Stimulated activated CD4-positive, alpha-beta T cell treated with anti-CD3 and anti-CD28 coated beads, Interleukin-1b, Interleukin-23, amount 100 ng/mL, for 48 hours (primary cell): ENCODE results near the gene ZSCAN22.
A peak's percentile ranks its signal among the peaks of the same experiment; 100 is the strongest.
"Not testable (repeated sequence)": the region's sequence is repeated elsewhere in the genome, so short reads cannot be mapped to it uniquely, and the experiment has no call there.

Experiments
- DNase-seq: peaks from one replicate; pipeline ENCODE4 v3.0.0-alpha.2; 2020

ZSCAN22 gene

DNA sequence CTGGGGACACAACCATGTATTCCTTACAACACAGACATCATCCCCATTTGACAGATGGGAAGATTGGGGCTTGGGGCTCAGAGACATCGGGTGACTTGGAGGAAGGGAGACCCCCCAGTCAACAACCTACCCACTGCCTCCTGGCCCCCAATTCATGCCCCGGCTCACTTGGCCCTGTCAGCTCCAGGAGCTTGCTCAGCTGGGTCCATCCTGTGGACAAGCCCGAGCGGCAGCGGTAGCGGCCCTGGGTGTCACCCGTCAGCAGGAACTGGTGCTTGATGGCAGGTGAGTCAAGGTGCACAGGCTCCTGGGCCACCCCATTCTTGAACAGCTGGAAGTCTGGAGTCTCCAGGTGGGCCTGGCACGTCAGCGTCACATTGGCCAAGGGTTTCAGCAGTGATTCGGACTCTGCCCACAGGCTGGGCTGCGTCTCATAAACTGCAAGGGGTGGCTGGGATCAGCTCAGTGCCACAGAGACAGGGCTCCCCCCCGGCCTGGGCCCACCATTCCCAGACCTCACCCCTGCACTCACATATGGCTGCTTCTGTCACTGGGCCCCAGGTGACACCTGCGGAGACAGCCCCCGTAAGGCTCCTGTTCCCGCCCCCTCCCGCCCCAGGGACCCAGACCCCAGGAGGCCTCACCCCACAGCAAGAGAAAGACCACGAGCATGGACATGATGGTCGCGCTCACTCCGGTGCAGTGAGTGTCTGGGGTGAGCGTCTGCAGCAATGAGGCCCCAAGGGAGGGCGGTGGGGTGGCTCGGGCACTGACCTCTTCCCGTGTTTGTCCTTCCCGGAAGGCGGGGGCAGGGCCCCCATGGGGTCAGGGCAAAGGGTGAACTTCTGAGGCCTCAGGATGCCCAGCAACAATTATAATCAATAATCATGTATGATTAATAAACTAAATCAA is 26.2 kb downstream of the ZSCAN22 start, which contains the start of gene A1BG:
TSS of gene A1BG (minus strand) at position 733 of the 912 bp plus-strand sequence. CDS start at position 678, 55 bp downstream.
- DNase-seq, result no peak

DNA sequence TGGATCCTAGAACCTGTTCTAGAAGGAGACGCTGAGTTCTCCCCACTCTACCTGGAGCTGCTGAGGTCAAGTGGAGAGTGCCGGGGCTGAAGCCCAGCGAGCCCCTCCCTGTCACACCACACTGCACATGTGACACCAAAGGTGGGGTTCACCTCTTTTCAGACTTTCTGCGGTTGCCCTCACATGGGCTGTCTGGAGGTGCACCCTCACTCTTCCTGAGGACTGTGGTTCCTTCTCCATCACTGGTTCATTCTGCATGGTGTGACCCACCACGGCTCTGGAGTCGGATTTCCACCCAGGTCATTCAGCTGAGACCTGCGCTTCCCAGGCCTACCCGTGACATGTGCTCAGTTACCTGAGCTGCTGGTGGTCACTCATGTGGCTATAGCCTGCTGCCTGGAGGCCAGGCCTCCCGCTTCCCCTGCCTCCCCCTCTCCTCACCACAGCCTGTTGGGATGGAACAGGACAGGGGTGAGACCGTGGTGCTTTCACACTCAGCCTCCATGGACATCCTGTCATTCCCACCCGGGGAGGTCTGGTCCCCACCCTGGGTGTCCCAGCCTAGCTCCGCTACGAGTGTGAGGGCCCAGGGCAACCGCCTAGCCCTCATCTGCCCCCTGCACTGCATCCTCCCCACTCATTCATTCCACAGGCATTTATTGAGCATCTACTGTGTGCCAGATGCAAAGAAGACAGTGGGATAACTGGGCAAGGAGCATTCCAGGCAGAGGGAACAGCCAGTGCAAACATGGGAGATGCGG is 27.1 kb downstream of the ZSCAN22 start:
- no peak for DNase-seq

DNA sequence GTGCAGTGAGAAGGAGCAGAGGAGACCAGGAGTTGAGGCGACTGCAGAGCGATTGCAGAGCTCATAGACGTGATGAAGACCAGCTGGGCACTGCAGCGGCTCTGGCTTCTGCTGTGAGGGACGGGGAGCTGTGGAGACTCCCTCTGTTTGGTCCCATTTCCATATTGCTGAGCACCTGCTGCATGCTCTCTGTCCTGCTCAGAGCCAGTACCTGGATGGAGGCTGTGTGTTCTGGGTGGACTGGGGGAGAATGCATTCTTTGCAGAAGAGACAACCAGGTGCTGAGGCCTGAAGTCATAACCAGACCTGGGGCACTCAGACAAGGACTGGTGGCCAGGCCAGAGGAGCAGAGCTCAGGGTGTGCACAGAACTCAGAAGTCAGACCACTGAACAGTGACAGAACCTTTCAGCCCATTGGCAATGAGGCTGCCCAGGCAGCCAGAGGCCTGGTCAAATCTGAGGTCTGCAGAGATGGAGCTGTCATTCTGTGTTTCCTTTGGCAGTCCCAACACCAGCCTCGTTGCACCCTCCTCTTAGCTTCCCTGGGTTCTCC is 27.8 kb downstream of the ZSCAN22 start:
- no peak for DNase-seq

DNA sequence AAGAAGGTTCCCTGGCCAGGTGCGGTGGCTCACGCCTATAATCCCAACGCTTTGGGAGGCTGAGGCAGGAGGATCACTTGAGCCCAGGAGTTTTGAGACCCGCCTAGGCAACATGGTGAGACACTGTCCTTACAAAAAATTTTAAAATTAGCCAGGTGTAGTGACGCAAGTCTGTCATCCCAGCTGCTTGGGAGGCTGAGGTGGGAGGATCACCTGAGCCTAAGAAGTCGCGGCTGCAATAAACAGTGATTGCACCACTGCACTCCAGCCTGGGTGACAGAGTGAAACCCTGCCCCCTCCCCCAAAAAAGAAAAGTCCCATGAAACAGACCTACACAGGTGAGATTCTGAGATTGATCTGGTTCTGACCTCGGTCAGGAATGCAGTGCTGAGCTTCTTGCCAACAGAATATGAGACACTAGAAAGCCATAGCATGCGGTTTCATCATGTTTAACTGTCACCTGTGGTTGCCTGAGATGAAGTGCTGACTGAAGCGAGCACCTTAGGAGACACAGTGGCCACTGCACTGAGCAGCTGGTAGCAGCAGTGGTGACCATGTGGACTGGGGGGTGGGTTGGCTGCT is 28.5 kb downstream of the ZSCAN22 start:
- no peak for DNase-seq

DNA sequence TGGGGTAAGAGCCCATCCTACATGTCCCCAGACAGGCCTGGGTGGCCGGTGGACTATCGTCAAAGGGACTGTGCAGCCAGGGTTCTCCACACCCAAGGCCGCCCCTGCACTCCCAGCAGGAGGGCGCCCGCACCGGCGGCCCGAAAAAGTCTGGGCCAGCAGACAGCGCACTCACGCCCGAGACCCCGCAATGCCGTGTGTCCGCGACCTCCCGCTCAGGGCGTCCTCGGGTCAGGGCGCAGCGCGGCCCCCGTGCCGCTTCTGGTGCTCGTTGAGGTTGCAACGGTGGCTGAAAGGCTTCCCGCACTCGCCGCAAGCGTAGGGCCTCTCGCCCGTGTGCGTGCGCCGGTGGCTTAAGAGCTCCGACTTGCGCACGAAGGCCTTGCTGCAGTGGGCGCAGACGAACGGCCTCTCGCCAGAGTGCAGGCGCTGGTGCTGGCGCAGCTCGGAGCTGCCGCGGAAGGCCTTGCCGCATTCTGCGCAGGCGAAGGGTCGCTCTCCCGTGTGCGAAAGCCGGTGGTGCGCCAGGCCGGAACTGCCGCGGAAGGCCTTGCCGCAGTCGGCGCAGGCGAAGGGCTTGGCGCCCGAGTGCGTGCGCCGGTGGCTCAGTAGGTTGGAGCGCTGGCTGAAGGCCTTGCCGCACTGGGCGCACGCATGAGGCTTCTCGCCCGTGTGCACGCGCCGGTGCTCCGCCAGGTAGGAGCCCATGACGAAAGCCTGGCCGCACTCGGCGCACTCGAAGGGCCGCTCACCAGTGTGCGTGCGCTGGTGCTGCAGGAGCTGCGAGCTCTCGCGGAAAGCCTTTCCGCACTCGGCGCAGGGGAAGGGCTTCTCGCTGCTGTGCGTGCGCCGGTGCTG is 29.3 kb downstream of the ZSCAN22 start:
- peak; percentile 24 for DNase-seq

DNA sequence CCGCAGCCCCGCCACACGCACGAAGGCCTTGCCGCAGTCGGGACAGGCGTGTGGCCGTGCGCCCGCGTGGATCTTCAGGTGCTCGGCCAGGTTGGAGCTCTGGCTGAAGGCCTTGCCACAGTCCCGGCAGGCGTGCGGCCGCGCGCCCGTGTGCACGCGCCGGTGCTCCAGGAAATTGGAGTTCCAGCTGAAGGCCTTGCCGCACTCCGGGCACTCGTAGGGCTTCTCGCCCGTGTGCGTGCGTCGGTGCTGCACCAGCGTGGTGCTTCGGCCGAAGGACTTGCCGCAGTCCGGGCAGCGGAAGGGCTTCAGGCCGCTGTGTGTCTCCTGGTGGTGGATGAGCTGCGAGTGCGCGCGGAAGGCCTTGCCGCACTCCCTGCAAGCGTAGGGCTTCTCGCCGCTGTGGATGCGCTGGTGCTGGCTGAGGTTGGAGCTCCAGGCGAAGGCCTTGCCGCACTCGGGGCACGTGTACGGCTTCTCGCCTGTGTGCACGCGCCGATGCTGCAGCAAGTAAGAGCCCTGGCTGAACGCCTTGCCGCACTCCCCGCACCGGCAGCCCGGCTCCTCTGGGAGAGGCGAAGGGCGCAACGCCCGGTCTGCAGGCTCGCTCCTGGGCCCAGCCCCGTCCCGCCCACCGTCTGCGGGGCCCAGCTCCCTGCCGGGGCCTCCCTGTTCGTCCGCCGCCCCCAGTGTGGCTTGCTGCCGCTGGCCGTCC is 30.1 kb downstream of the ZSCAN22 start:
- no peak for DNase-seq

DNA sequence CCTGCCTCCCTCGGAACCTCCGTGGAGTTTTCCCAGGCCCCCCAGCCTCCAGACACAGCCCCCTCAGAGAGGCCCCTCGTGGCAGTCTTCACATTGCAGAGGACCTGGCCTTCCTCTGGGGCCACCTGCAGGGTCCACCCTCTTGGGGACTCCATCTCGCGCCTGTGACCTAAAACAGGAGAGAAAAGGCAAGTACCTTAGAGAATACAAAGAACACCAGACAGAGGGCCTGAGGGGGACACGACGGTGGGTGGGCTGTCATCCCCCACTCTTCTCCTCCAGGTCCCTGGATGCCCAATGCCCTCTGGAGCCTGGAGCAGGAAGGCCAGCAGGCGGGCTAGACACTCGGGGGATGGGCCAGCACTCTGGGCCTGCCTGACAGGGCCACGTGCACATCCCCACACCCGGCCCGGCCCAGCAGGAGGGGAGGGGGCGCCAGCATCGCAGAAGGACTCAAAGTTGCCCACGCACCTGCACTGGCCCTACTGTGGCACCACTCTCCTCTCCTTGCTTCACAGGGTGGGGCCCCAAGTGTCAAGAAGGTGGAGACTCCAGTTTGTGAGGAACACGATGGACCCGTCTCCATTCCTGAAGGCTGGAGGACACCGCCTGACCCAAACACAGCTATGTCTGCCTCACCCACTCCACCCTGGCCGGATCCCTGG is 30.8 kb downstream of the ZSCAN22 start:
- DNase-seq, result no peak

DNA sequence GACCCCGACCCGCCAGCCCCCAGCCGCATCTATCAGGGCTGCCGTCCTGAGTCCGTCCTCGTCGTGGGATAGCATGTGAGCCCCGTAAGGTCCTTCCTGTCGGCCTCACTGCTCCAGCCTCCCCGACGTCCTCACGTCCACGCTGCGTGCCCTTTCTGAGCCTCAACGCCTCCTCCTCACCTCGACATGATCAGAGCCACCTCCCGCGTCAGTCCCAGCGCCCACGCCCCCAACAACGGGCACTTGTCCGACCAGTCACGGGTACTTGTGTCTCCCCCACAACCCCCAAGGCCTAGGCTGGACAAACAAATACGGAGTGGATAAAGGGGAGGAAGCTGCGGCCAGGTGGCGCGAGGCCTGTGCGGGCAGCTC is 35.1 kb downstream of the ZSCAN22 start:
- peak; percentile 68 for DNase-seq

DNA sequence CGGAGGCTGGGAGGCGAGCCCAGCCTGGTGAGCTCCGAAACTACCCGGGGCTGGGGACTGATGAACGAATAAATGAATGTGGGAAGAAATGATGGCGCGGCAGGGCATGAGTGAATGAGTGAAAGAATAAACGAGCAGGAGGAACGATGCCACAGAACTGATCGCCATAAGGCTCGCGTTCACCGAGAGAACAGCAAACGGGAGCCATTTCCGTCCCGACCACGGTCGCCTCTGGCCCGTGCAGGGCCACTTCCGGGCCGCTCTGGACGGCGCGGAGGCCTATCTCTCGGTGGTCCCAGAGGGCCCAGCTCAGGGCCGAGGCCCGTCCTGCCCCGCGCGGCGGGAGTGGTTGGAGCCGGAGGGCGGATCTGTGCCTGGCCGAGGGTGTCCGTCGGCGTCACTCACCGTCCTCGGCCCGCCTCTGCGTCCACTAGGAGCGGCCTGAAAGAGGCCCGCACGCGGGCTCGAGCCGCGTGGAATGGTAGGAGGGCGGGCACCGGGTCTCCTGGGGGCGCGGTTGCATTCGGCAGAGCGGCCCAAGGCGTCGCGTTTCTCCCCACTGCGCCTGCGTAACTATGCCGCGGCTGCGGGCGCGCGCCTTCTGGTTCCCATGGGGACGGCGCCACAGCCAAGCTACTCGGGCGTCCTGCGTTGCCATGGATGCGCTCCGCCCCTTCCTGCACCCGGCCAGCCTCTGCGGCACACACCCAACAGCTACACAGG is 35.6 kb downstream of the ZSCAN22 start, which contains the start of gene ZNF497:
TSS of gene ZNF497 (minus strand) at position 480 of the 723 bp plus-strand sequence. CDS start 5,116 bp downstream, outside the sequence.
- peak; percentile 97 for DNase-seq

DNA sequence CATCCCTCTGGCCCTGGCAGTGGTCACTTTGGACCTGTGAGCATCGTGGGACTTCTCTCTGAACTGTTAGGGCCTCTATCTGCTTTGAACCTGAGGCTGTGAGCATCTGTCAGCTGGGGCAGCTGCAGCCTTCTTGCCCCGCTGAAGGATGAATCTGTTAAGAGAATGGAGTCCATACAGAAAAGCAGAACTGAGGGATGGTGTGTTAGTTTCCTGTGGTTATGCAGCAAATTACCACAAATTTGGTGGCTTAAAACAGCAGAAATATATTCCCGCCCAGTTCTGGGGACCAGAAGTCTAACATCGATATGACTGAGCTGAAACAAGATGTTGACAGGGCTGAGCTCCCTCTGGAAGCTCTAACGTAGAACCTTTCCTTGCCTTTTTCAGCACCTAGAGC is 37.4 kb downstream of the ZSCAN22 start:
- no peak for DNase-seq

DNA sequence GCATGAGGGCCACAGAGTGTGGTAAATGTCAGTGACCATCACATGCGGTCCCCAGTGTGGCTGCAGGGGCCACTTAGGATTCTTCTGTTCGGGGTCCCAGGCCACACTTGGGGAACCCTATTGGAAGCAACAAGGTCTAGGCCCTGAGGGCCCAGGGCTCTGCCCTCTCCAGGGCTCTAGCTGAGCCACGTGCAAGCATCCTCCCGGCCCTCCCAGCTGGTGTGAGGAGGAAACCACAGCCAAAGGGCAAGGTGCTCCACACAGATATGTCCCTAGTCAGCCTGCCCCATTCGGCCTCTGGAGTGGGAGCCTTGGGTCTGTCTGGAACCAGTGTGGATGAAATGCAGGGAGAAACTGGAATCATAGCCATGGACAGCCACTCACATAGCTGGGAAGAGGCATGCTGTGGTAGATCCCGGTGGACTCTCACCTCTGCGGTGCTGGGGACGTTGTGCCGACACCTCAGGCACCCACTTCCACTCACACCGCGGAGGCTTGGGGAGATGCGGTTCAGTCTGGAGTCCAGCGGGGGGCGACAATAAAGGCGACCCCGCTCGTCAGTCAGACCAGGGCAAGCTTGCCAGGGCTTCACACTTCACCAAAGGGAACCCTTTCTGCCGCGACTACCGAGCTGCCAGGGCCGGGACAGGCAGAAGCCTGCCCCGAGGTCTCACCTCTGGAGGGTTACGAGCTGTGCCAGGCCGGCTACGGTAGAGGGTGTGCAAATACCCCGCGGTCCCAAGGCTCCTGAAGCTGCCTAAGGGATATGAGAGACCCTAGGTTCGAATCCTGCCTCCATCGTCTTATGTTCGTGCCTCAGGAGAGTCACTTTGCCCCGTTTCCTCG is 40.0 kb downstream of the ZSCAN22 start:
- DNase-seq, result no peak

DNA sequence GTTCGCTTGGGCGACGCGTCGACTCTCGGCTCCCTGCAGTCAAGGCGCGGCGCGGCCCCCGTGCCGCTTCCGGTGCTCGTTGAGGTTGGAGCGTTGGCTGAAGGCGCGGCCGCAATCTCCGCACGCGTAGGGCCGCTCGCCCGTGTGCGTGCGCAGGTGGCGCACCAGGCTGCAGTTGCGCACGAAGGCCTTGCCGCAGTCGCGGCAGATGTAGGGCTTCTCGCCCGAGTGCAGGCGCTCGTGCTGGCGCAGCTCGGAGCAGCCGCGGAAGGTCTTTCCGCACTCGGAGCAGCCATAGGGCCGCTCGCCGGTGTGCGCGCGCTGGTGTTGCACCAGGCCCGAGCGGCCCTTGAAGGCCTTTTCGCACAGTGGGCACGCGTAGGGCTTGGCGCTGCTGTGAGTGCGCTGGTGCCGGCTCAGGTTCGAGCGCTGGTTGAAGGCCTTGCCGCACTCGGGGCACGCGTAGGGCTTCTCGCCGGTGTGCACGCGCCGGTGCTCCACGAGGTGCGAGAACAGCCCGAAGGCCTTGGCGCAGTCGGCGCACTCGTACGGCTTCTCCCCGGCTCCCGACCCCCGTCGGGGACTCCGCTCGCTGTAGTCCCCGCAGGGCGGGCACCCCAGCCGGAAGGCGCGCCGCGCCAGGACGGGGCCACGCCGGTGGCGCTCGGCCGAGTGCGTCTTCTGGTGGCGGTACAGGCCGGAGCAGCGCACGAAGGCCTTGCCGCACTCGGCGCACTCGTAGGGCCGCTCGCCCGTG is 41.1 kb downstream of the ZSCAN22 start:
- DNase-seq, result no peak

DNA sequence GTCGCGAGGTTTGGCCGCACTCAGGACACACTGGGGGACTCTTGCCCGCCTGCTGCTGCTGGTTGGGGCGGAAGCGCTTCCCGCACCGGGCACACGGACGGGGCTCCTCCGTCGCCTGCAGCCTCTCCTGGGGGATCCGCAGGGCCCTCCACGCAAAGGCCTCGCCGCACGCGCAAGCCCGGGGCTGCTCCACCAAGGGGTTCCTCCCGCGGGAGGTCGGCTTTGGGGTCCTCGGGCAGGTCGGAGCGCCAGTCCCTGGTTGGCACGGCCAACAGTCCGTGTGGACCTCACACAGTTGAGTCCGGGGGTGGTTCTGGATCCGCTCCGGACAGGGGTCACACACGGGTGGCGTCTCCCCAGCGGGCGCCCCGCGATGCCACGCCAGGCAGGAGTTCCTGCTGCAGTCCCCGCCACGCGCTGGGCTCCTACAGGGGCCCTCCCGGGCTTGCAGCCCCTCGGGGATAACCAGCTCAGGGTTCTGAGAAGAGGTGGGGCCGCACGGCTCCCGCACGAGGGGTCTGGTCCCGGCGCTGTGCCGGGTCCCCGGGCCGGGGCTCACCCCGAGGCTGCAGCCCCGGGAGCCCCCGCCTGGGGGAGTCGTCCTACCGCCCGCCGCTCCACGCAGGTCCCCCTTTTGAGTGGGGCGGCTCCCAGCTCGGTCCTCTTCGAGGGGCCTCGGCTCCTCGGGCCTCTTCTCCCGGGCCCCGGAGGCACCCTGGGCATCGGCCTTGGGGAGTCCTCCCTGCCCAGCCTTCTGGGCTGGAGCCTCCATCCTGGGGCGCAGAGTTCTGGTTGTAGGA is 42.0 kb downstream of the ZSCAN22 start:
- no peak for DNase-seq

DNA sequence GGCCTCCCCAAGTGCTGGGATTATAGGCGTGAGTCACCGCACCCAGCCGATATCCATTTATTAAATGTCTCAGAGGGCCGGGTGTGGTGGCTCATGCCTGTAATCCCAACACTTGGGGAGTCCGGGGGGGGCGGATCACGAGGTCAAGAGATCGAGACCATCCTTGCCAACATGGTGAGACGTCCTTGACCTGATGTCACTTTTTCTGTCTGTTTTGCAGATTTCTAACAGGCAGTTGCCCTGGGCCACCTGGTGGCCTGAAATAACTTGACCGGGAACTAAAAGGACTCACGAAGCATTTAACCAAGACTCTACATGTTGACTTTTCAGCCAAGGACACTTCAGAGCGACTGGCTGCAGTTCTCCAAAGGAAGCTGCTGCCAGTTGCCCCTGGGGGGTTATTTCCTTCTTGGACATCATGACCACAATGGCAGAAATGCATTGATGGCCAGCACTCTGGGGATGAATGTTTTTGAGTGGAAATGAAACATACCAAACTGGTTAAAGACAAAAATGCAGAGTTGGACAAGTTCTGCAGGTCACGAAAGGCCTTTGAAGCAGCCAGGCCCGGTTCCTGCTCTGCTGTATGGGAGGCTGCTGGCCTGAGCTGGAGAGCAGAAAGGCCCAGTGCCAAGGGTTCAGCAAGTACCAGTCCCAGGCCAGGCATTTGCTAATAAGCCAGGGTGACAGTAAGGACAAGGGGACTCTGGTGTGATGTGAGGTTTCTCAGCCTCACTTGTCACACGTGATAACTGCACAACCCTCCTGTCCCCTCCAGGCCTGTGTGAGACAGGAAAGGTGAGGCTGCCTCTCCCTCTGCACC is 45.7 kb downstream of the ZSCAN22 start:
- no peak for DNase-seq

DNA sequence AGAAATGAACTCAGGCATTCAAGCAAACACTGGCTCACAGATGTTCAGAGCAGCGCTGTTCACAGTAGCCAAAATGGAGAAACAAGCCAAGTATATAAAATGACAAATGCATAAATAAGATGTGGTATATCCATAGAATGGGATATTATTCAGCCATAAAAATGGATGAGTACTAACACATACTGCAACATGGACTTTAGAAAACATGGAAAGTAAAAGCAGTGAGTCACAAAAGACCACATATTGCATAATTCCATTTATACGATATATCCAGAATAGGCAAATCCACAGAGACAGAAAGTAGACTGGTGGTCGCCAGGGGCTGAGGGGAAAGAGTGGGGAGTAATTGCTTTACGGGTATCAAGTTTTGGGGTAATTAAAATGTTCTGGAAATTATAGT is 47.4 kb downstream of the ZSCAN22 start:
- DNase-seq, result no peak

DNA sequence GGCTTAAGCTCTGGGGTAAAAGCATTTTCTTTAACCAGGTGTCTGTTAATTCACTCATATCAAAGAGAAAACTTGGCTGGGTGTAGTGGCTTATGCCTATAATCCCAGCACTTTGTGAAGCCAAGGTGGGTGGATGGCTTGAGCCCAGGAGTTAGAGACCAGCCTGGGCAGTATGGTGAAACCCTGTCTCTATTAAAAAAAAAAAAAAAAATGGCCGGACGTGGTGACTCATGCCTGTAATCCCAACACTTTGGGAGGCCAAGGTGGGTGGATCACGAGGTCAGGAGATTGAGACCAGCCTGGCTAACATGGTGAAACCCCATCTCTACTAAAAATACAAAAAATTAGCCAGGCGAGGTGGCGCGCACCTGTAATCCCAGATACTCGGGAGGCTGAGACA is 49.9 kb downstream of the ZSCAN22 start:
- DNase-seq, result not testable (repeated sequence)

DNA sequence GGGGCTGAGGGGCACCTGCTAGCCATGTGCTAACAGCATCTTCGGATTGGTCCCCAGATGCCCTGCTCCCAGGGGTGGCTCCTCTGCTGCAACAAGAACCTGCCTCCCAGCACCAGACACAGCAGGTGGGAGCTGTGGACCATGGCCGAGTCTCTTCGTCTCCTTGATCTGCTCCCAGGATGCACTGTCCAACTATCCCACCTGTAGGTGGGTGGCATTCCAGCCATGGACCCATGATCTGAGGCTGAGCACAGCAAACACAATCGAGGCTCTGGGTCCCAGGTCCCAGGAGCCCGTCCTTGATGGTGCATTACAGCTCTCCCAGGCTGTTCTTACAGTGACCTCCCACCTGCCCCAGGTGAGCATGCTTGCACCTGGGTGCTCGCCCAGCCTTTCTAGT is 52.5 kb downstream of the ZSCAN22 start:
- DNase-seq, result no peak
